ENCODE measurements around the gene DYNC2I2.

- TF ChIP-seq RFX5 (IDR thresholded peaks at IDR 0.05; ENCODE audit: low read length) (no peak), ELF1 (IDR thresholded peaks at IDR 0.05) (no peak), MEF2A (IDR thresholded peaks at IDR 0.05; ENCODE audit: borderline replicate concordance, low read depth) (no peak), FOXM1 (IDR thresholded peaks at IDR 0.05; ENCODE audit: low read depth) (no peak)
Observed at GRCh38 chr9:128684325-128685199, 27.9 kb upstream of the DYNC2I2 start.

Measured in SK-N-SH (cell line).